Tibial artery (tissue), 4 donors: Measurements from ENCODE around the gene CBX7.

Experiments used
- DNase-seq, 2 donors: peaks; one replicate each; pipeline ENCODE4 v3.0.0-alpha.2; 2019
- H3K27ac ChIP-seq, 2 donors: fragments of 200-600 bp; sonication (generic) in 1 of 2; 1 replicate in 1 of 2; 2 replicates in 1 of 2; pipeline ENCODE4 v1.5.1; 2018 to 2019; ENCODE audit warnings: mild to moderate bottlenecking in 1 of 2
- H3K27me3 ChIP-seq, 2 donors: fragments of 200-600 bp; sonication (generic) in 1 of 2; one replicate each; pipeline versions ENCODE4 v1.5.1 to v1.6.0; 2016 to 2019
- H3K36me3 ChIP-seq, 3 donors: fragments of 200-600 bp; sonication (generic) in 2 of 3; one replicate each; pipeline ENCODE4 v1.5.1; 2016 to 2019; ENCODE audit warnings: mild to moderate bottlenecking in 2 of 3
- H3K4me1 ChIP-seq, 4 donors: fragments of 200-600 bp; sonication (generic) in 2 of 4; 1 replicate in 3 of 4; 2 replicates in 1 of 4; pipeline ENCODE4 v1.5.1; 2016 to 2019
- H3K4me3 ChIP-seq, 2 donors: fragments of 200-600 bp; sonication (generic) in 1 of 2; 1 replicate in 1 of 2; 2 replicates in 1 of 2; pipeline ENCODE4 v1.5.1; 2018 to 2019; ENCODE audit warnings: mild to moderate bottlenecking in 2 of 2
- H3K9me3 ChIP-seq, 3 donors: fragments of 200-600 bp; sonication (generic) in 1 of 3; one replicate each; pipeline ENCODE4 v1.5.1; 2016 to 2019
- CTCF ChIP-seq, 2 experiments: fragments of 200-600 bp in 1 of 2; fragments of 450-650 bp in 1 of 2; IDR thresholded peaks; one replicate each; pipeline ENCODE4 v1.5.1; 2017 to 2019; ENCODE audit warnings: antibody characterized with exemption in 2 of 2, mild to moderate bottlenecking in 1 of 2, moderate library complexity in 1 of 2
- intact Hi-C: fragments of 100-400 bp; cut with DNase I; formaldehyde crosslinking; loops from one replicate; pipeline ENCODE4 v1.15.0; 2023; ENCODE audit warnings: low total_unique reads

CBX7 gene

GRCh38 chr22:39123751-39124581, 28.5 kb downstream of the CBX7 start:
- Histone ChIP-seq H3K27ac (no peak overlapping the region), H3K36me3 (peaks cover 0 to 4% (median 0%) of the 10 kb centered on the region in 3 donors), H3K4me1 (peaks cover 0 to 4% (median 2%) of the 10 kb centered on the region in 4 donors), H3K9me3 (no peaks in the 10 kb centered on the region), H3K4me3 (no peak overlapping the region), H3K27me3 (no peaks in the 10 kb centered on the region)
- DNase-seq: no peak
- intact Hi-C loops: loop anchor here (5.0 to 10.0 kb wide), 3 partner anchors 117 to 349 kb away; no protein-coding TSS in a partner anchor
- no peak for TF ChIP-seq CTCF (IDR thresholded peaks at IDR 0.05)

- H3K36me3 ChIP-seq: no peaks in the 10 kb centered on the region
- H3K4me1 ChIP-seq: peaks cover 0 to 4% (median 2%) of the 10 kb centered on the region in 4 donors
- peaks cover 0 to 5% of the 10 kb centered on the region in 2 donors for H3K27me3 ChIP-seq
- no peaks in the 10 kb centered on the region for H3K9me3 ChIP-seq
- H3K27ac ChIP-seq: no peak overlapping the region
- no peak for DNase-seq
- H3K4me3 ChIP-seq: no peak overlapping the region
- intact Hi-C loops: loop anchor here (5.0 to 10.0 kb wide), 3 partner anchors 116 to 348 kb away; no protein-coding TSS in a partner anchor
- no peak for TF ChIP-seq CTCF (IDR thresholded peaks at IDR 0.05)
These were observed 29.6 kb downstream of the CBX7 start for GRCh38 chr22:39122772-39123470.

- intact Hi-C loops: loop anchor here (5.0 to 10.0 kb wide), 3 partner anchors 114 to 346 kb away; no protein-coding TSS in a partner anchor
- DNase-seq: no peak
- no peak for TF ChIP-seq CTCF (IDR thresholded peaks at IDR 0.05)
- H3K27ac ChIP-seq: no peak overlapping the region
- H3K27me3 ChIP-seq: peaks cover 0 to 10% of the 10 kb centered on the region in 2 donors
- H3K4me1 ChIP-seq: peaks cover 0 to 4% (median 2%) of the 10 kb centered on the region in 4 donors
- no peaks in the 10 kb centered on the region for H3K36me3 ChIP-seq
- no peaks in the 10 kb centered on the region for H3K9me3 ChIP-seq
- no peak overlapping the region for H3K4me3 ChIP-seq
These were observed 31.5 kb downstream of the CBX7 start for GRCh38 chr22:39120983-39121382.

- Histone ChIP-seq H3K36me3 (no peaks in the 10 kb centered on the region), H3K27ac (no peak overlapping the region), H3K27me3 (peaks cover 0 to 14% of the 10 kb centered on the region in 2 donors), H3K4me1 (no peaks in the 10 kb centered on the region), H3K9me3 (no peaks in the 10 kb centered on the region), H3K4me3 (no peak overlapping the region)
- TF ChIP-seq CTCF (IDR thresholded peaks at IDR 0.05): no peak
- no peak for DNase-seq
- intact Hi-C loops: no loop called here
These were observed 34.8 kb downstream of the CBX7 start for GRCh38 chr22:39117585-39118191.

GRCh38 chr22:39115977-39116621, 36.4 kb downstream of the CBX7 start:
- Histone ChIP-seq H3K36me3 (no peaks in the 10 kb centered on the region), H3K27ac (no peak overlapping the region), H3K4me1 (no peaks in the 10 kb centered on the region), H3K4me3 (no peak overlapping the region), H3K9me3 (no peaks in the 10 kb centered on the region), H3K27me3 (peaks cover 0 to 14% of the 10 kb centered on the region in 2 donors)
- no peak for DNase-seq
- intact Hi-C loops: no loop called here
- TF ChIP-seq CTCF (IDR thresholded peaks at IDR 0.05): no peak
